BJ (cell line): Measurements from ENCODE around the gene PTGR3. TPM values are rescaled to one million over a fixed set of nuclear protein-coding genes. Genes with fewer than 3 reads are reported as not detected.

ENCODE experiments used
- polyA plus RNA-seq: library from polyadenylated mRNA; depleted of rRNA; stranded (reverse); fragments of >200 nt; gene quantifications from 2 replicates; pipeline ENCODE4 v1.2.3, GENCODE V29; 2011; rRNA removed

PTGR3 gene
- polyA plus RNA-seq, 1 experiment, result 70.3 TPM

Other genes with a start within 250 kb of the PTGR3 start
- 19.3 and 23.9 TPM in 2 replicates for gene TSHZ1, start 1.7 kb upstream of the PTGR3 start, polyA plus RNA-seq
- gene SMIM21, start 218.6 kb upstream of the PTGR3 start, polyA plus RNA-seq, result not detected in 2 replicates